GM18502 (cell line): ENCODE measurements around the gene USP47.

Source experiments
- ATAC-seq: cut with Tn5 transposase; IDR thresholded peaks from one replicate; pipeline ENCODE4 v1.9.1; 2021; ENCODE audit warnings: mild to moderate bottlenecking; ENCODE audit not compliant: unreplicated experiment, poor library complexity

Gene USP47

GRCh38 chr11:11916981-11917399 is 75.2 kb downstream of the USP47 start:
- ATAC-seq: no peak

- ATAC-seq: no peak
Observed at GRCh38 chr11:11923828-11924227, 82.1 kb downstream of the USP47 start.

GRCh38 chr11:11929920-11930319 is 88.1 kb downstream of the USP47 start:
- ATAC-seq: no peak

- no peak for ATAC-seq
Observed at GRCh38 chr11:11931461-11932055, 89.8 kb downstream of the USP47 start.

GRCh38 chr11:11935536-11935935 is 93.8 kb downstream of the USP47 start:
- no peak for ATAC-seq

- no peak for ATAC-seq
Observed at GRCh38 chr11:11937433-11937832, 95.7 kb downstream of the USP47 start.

GRCh38 chr11:11937957-11938356 is 96.2 kb downstream of the USP47 start:
- ATAC-seq: no peak

GRCh38 chr11:11940551-11940950 is 98.8 kb downstream of the USP47 start:
- no peak for ATAC-seq

GRCh38 chr11:11942668-11943067 is 100.9 kb downstream of the USP47 start:
- ATAC-seq: no peak

GRCh38 chr11:11944444-11944843 is 102.7 kb downstream of the USP47 start:
- ATAC-seq: no peak

GRCh38 chr11:11946180-11946579 is 104.4 kb downstream of the USP47 start:
- ATAC-seq: no peak

- ATAC-seq: no peak
Observed at GRCh38 chr11:11946878-11947277, 105.1 kb downstream of the USP47 start.

GRCh38 chr11:11947825-11948224 is 106.1 kb downstream of the USP47 start:
- no peak for ATAC-seq

GRCh38 chr11:11948242-11948947 is 106.6 kb downstream of the USP47 start:
- no peak for ATAC-seq

GRCh38 chr11:11949482-11949881 is 107.7 kb downstream of the USP47 start:
- no peak for ATAC-seq

- ATAC-seq: no peak
Observed at GRCh38 chr11:11952036-11952435, 110.3 kb downstream of the USP47 start.

GRCh38 chr11:11956006-11956405 is 114.2 kb downstream of the USP47 start:
- no peak for ATAC-seq

GRCh38 chr11:11958403-11959231 is 116.8 kb downstream of the USP47 start:
- ATAC-seq: no peak

GRCh38 chr11:11959601-11960000 is 117.8 kb downstream of the USP47 start:
- no peak for ATAC-seq

- no peak for ATAC-seq
Observed at GRCh38 chr11:11960687-11961086, 118.9 kb downstream of the USP47 start.

GRCh38 chr11:11961399-11962028 is 119.7 kb downstream of the USP47 start:
- ATAC-seq: no peak
